GM12891 (cell line): ENCODE results near the gene OTOG.

Experiments
- PAX5 ChIP-seq: IDR thresholded peaks from 2 replicates; pipeline ENCODE4 v1.6.1; 2011; ENCODE audit warnings: low read length, moderate library complexity, mild to moderate bottlenecking; ENCODE audit not compliant: insufficient read depth, severe bottlenecking
- POLR2A ChIP-seq: IDR thresholded peaks from 2 replicates; pipeline ENCODE4 v1.6.1; 2011; ENCODE audit warnings: low read depth, low read length, control low read depth
- POLR2AphosphoS5 ChIP-seq: IDR thresholded peaks from 2 replicates; pipeline ENCODE4 v1.6.1; 2011; ENCODE audit warnings: low read depth, low read length, control low read depth
- POU2F2 ChIP-seq: IDR thresholded peaks from 2 replicates; pipeline ENCODE4 v1.6.1; 2011; ENCODE audit warnings: low read depth, mild to moderate bottlenecking, control low read depth, low read length, moderate library complexity
- SPI1 ChIP-seq: IDR thresholded peaks from 2 replicates; pipeline ENCODE4 v1.6.1; 2011; ENCODE audit warnings: low read depth, low read length, control low read depth
- TAF1 ChIP-seq: IDR thresholded peaks from 2 replicates; pipeline ENCODE4 v1.6.1; 2011; ENCODE audit warnings: low read depth, low read length, control low read depth

GRCh38 chr11:17636721-17637120 is 89.7 kb downstream of the OTOG start:
- no peak for TF ChIP-seq POLR2A
- no peak for TF ChIP-seq TAF1
- TF ChIP-seq SPI1 = no peak
- TF ChIP-seq POLR2AphosphoS5 = no peak
- no peak for TF ChIP-seq PAX5
- no peak for TF ChIP-seq POU2F2
